IPS-NIHi11 (cell line): ENCODE results near the gene PIK3C3.
"Not testable (repeated sequence)": the region's sequence is repeated elsewhere in the genome, so short reads cannot be mapped to it uniquely, and the experiment has no call there.

Source experiments
- DNase-seq: peaks from one replicate; pipeline ENCODE4 v3.0.0; 2012; ENCODE audit warnings: mixed read lengths, low spot score

Gene PIK3C3

DNA sequence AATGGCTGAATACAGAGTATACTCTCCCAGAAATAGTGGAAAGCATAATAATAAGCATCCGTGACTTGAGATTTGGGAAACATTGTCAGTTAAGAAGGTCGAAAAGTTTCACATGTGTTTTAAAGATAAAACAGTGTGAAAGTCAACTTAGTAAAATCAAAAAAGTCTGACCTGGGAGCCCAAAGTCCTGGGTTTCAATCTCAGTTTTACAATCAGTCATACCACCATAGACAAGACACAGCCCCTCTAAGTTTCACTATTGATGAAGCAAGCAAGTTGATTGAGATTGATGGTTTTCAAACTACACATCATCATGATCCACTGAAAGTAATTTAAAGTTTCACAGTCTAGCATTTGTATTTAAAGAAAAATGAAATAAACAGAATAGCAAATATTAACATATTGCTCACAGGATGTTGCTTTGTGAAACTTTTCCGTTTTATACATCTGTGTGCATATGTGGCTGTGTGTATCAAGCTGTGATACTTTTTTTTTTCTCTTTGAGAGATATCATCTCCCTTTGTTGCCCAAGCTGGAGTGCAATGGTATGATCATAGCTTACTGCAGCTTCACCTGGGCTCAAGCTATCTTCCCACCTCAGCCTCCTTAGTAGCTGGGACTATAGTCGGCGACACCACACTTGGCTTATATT lies 71.1 kb downstream of the PIK3C3 start:
- DNase-seq = no peak

DNA sequence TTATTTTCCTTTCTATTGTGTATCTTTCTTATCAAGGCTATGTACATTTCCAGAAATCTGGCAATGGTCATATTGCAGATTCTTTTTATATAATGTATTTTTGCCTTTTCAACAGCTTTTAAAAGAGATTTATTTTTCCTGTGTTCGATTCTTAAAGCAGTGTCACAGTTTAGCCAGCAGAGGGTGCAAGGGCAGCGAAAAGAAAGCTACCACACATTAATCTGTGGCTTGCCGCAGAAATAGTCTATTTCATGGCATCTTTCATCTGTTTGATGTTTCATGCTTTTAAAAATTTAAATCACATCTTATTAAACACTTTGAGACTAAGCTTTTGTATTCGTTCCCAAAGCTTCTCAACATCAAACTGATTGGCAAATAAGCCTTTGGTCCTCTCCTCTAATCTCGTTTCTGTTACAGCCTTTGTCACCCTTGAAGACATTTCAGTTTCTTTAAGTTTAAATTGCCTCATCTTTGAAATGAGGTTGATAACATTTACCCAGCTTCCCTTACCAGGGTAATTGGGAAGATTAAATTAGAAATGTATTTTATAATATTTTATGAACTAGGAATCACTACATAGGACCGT lies 73.3 kb downstream of the PIK3C3 start:
- DNase-seq = peak; percentile 33

GRCh38 chr18:42029092-42029491 lies 74.1 kb downstream of the PIK3C3 start:
- no peak for DNase-seq

DNA sequence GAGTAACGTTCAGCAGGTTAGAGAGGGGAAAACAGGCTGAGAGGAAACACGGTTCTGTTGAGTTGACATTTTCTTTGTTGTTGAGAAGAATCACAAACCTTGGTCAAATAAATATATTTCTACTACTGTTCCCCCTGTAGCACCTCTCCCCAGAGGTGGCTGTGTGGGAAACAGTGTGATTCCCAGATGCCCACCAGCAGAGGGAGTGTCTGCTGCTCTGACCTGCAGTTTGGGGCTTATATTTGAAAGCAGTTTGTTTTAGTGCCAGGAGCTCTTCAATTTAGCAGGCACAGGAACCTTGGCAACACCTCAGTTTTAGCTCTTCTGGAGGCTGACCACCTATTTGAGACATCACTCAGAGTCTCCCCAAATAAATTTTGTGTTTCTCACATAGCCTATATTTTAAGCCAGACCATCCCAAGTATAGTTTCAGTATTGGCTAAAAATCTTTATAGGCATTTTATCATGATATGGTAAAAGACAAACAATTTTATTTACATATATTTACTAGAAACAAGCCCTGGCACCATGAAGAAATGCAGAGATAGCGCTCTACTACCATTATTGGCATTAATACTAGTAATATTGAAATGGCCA lies 75.7 kb downstream of the PIK3C3 start:
- DNase-seq = peak; percentile 67

DNA sequence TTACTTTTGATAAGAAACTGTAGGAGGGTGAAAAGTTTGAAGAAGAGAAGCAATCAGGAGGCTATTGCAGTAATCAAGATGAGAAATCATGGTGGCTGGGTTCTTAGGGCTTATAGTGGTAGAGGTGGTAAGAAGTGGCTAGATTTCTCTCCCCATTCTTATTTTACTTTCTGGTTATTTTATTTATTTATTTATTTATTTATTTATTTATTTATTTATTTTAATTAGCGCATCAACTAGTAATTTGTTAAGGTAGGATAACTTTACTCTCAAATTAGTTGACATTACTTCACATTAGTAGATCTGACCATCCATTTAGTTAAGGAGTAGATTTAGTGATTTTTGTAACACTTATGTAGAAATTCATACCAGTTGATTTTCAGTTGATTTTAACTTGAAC lies 77.4 kb downstream of the PIK3C3 start:
- DNase-seq = no peak

DNA sequence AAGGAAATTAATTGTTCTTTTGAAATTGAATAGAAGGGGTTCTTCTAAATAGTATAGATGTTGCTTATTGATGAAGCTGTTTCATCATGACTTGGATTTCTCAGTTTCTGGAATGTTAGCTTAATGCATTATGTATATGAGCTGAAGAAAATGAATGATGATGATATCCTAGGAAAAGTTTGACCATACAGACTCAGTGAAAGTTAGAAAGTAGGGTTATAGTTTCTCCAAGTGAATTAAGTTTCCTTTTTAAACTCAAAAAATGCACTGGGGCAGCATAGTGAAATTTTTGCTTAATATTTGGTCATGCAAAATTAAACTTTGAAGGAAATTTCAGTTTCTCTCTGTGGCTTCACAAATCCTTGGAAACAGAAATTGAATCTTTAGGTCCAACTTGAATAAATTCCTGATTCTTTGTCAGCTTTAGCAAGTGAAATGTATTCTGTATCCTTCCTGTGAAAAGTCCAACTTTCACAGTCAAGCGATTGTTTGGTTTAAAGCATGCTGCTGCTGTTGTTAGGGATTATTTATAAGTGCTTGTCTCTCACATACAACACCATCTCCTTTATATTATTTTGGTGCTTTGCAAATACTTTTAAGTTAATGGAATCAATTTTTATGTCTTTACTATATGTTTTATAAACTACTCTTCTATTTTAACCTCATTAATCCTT lies 78.2 kb downstream of the PIK3C3 start:
- no peak for DNase-seq

DNA sequence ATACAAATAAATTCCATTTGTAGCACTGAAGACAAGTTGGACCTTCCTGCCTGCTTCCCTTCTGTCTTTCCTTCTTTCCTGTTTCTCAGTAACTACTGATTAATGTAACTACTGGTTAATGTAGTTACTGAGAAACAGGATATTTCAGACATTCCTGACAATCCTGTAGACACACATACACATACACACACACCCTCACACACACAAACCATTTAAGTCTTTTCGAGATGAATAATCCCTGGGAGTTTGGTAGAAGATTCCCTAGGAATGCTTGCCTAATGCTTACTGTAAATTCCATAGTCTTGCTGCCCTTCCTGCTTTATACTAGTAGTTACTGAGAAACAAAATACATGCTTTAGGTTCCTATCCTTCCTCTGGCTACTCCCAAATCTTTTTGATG lies 83.9 kb downstream of the PIK3C3 start:
- DNase-seq = no peak

DNA sequence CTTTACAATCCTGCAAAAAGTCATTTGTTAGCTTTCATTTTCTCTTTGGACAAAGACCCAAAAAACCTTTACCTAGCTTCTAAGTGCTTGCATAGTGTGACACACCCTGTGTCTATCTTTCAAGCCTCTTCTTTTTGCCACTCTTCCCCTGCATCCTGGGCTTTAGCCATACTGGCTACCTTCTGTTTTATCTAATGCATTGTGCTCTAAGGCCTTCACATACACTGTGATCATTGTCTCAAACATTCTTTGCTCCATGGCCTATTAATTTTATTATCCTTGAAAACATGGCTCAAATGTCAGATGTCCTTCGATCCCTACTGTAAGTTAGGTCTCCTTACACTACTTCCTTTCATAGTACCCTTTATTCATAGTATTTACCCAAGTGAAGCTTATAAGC lies 84.4 kb downstream of the PIK3C3 start:
- DNase-seq = no peak

- DNase-seq = no peak
These were observed 86.8 kb downstream of the PIK3C3 start for GRCh38 chr18:42041793-42042192.

GRCh38 chr18:42045346-42045745 lies 90.3 kb downstream of the PIK3C3 start:
- no peak for DNase-seq

DNA sequence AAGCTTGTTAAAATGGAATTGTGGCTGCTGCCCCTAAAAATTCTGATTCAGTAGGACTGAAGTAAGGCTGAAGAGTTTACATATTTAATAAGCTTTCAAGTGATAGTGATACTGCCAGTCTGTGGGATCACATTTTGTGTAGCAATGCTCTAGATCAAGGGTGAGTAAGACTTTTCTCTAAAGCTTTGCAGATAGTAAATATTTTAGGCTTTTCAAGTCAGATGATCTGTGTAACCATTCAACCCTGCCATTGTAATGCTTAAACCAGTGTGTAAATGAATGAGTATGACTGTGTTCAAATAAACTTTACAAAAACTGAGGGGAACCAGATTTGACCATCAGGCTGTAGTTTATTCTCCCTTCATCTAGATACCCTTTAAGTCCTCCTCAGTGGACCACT lies 92.7 kb downstream of the PIK3C3 start:
- DNase-seq = no peak

DNA sequence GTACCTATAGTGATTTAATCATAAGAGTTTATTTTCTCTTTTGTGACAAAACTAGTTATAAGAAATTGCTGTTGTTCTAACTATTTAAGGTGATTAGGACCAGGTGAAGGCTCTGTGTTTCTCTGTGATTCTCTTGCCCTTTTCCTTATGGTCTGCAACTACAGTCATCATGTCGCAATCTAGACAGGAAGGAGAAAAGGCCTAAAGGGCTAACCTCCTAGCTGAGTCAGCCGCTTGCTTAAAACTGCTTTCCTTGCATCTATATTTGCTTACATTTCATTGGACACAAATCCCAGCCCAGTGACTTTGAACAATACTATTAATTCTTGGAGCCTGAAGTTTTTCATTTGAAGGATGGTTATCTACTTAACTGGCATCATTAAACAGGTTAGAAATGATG lies 93.1 kb downstream of the PIK3C3 start:
- DNase-seq = no peak

DNA sequence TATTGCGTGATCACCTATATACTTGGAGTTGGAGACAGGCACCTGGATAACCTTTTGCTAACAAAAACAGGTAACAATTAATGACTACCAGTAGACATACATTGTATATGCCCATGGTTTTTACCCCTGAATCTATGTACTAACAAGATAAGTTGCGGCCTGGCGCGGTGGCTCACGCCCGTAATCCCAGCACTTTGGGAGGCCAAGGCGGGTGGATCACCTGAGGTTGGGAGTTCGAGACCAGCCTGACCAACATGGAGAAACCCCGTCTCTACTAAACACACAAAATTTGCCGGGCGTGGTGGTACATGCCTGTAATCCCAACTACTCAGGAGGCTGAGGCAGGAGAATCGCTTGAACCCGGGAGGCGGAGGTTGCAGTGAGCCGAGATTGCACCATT lies 94.5 kb downstream of the PIK3C3 start:
- DNase-seq = not testable (repeated sequence)

DNA sequence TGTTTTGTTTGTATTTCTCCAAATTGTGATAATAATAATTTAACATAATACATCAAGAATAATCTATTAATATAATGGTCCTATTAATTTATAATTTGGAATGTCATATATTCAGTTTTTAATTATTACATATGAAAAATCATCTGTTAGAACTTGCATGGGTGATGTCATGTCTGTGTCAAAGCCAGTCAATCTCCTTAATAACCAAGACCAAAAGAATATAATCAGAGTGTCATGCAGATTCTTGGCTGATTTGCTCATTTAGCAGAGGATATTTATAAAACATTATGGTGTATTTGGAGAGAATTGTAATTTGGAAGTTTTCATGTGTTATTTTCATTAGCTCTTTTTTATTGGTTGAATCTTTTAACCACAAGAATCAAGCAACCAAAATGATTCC lies 96.4 kb downstream of the PIK3C3 start:
- DNase-seq = no peak

DNA sequence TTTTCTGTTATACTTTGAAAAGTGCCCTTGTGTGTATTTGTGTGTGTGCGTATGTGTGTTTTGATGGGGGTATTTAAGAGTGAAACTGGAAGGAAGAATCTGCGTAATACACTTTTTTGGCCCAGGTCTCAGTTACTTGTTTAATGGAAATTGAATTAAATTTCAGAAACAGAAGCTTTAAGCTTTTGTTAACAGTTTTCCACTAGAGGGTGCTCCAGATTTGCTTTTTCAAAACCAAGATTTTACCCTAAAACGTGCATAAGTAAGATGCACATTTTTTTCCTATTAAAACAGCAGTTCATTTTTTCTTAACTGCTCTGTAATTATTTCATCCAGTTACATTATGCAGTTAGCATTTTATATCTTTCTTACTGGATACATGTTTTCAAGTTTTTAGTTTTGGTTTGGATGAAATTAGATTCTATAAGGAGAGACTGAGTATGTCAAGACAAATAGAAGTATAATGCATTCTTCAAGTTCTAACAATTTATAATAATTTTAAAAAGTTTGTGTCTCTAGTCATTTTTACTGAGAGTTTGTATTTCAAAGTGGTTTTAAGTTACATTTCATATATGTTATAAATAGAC lies 97.2 kb downstream of the PIK3C3 start:
- no peak for DNase-seq

- DNase-seq = peak; percentile 40
These were observed 98.3 kb downstream of the PIK3C3 start for GRCh38 chr18:42053188-42053781.

GRCh38 chr18:42064109-42064508 lies 109.1 kb downstream of the PIK3C3 start:
- DNase-seq = no peak

DNA sequence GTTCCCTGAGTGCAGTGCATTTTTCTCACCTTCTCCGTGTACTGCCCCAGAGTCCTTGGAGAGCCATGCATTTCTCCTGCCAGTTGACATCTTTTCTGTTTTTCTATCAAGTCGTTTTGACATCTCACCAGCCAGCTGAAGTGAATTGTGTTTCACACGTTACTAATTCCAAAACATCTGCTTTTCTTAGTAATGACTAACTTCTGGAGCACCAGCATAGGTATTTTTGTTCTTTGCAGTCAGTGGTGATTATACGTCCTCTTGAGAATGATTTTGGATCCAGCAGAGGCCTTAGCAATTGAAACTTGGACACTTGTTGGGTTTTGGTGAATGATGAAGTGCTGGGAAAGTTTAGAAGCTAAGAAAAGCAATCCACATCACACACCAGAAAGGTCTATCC lies 112.5 kb downstream of the PIK3C3 start:
- DNase-seq = no peak

DNA sequence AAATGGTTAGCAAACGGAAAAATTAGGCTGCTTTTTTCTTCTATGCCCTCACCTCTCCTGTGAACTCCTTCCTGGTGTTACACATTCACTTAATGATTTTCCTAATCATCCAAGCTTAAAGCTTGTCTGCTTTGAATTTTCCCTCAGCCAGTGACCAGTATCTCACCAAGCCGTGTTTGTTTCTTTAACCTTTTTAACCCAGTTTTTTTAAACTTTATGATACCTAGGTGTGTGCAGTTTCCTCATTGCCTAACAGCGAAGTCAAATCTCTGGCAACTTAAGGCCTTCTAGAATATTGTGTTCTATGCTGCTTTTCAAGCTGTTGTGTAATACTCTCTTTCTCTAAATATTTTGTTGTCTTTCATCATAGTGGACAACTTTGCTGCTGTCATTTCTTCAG lies 113.0 kb downstream of the PIK3C3 start:
- DNase-seq = no peak

GRCh38 chr18:42069036-42069435 lies 114.0 kb downstream of the PIK3C3 start:
- DNase-seq = no peak

DNA sequence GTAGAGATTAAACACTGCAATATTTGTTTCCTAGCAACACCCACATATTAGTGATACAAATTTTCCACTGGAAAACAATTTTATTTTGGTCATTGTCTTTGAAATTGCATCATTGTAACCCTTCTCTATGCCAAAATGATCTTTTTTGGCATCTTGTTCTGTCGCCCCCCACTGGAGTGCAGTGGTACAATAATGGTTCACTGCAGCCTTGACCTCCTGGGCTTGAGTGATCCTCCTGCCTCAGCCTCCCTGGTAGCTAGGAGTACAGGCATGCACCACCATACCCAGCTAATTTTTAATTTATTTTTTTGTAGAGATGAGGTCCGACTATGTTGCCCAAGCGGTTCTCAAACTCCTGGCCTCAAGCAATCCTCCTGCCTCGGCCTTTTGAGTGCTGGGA lies 117.4 kb downstream of the PIK3C3 start:
- DNase-seq = no peak

GRCh38 chr18:42074704-42075103 lies 119.7 kb downstream of the PIK3C3 start:
- no peak for DNase-seq

- DNase-seq = no peak
These were observed 123.7 kb downstream of the PIK3C3 start for GRCh38 chr18:42078711-42079110.
